GM19193 (cell line): ENCODE data around the gene CWF19L2.

Source experiments
- POLR2A ChIP-seq: IDR thresholded peaks from 4 replicates; pipeline ENCODE4 v1.6.1; 2011; ENCODE audit not compliant: insufficient read depth, insufficient read length; ENCODE audit errors: extremely low read depth

The CWF19L2 gene

GRCh38 chr11:107453594-107454286 lies 3.9 kb downstream of the CWF19L2 start:
- no peak for TF ChIP-seq POLR2A

DNA sequence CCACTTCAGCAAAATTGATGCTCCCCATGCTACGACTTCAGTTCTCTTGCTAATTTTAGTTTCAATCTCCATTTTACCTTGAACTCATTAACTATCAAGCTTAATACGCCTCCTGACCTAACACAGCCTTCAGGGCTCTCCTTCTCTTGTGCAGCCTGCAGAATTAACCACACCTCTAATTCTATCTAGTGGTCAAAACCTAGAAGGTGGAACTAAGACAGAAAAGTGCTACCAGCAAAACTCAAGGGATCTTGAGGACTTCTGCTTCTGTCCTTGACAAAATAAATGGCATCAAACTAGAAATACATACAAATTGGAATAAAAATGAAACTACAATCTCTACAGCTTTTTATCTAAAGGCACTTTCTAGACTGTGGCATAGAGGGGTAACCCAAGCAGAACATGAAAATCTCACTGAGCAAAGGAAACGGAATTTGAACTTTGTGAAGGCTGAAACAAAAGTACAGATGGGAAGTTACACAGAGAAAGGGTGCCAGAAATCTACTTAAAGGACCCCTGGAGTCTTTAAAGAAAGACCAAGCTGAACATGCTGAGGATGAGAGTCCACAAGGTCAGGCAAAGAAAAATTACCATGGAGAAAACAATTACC lies 10.7 kb downstream of the CWF19L2 start:
- TF ChIP-seq POLR2A = no peak

DNA sequence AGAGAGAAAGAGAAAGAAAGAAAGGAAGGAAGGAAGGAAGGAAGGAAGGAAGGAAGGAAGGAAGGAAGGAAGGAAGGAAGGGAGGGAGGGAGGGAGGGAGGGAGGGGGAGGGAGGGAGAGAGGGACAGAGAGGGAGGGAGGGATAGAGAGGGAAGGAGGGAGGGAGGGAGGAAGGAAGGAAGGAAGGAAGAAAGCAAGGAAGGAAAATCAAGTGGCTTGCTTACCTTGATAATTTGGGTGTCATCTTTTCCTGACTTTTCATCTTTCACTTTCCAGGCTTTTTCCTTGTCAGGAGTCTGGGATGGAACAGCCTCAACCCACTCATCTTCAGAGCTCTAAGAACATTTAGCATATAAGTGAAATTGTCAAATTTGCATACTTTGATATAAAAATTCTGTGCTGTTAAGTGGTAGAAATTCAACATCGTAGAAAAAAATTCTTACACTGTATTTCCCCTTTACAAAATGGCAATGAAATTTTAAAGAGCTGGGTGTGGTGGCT lies 14.9 kb downstream of the CWF19L2 start:
- no peak for TF ChIP-seq POLR2A

- no peak for TF ChIP-seq POLR2A
These were observed 17.9 kb downstream of the CWF19L2 start for GRCh38 chr11:107439586-107440167.

GRCh38 chr11:107438148-107438547 lies 19.5 kb downstream of the CWF19L2 start:
- TF ChIP-seq POLR2A = no peak

DNA sequence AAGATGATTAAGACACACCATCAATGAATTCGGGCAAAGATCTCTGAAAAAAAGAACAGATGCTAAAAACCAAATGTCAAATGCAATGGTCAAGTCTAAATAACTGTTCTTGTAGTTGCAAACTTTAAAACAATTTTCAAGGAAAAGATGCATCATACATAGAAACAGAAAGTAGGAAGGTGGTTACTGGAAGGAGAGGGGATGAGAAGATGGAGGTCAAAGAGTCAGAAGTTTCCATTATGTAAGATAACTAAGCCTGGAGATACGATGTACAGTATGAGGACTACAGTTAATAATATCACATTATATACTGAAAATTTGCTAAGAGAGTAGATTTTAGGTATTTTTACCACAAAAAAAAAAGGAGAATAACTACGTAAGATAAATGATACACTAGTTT lies 27.1 kb downstream of the CWF19L2 start:
- TF ChIP-seq POLR2A = no peak

- TF ChIP-seq POLR2A = no peak
These were observed 29.9 kb downstream of the CWF19L2 start for GRCh38 chr11:107427569-107428180.

DNA sequence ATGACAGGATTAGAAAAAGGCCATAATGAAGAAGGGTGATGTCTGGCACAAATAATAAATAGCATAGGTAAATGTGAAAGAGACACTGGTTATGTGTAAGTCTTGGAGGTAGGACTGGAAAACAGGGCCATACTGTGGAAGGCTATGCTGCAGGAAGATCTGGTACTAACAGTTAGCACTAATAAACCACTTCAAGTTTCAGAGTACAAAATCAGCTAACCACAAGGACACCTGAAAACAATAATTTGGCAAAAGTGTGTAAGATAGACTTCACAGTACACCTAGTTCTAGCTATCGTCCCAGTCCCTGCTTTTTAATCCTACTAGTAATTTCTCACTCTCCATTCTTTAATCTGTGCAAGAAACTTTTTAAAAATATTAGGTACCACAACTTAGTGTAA lies 44.3 kb downstream of the CWF19L2 start:
- no peak for TF ChIP-seq POLR2A

GRCh38 chr11:107408762-107409211 lies 48.8 kb downstream of the CWF19L2 start:
- no peak for TF ChIP-seq POLR2A

DNA sequence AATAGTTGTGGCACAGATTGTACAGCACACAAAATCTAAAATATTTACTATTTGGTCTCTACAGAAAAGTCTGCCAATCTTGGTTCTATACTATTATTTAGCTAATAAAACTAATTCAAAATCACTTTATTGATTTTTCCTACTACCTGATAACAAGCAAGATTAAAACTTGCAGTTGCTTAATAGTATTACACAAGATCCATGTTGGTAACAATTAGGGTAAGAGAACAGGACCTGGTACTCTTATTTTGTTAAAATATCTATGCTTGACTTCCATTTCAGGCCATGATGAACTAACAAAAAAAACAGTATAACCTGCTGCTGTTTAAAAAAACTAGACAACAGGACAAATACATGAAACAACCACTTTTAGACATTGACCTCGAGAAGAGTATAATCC lies 52.4 kb downstream of the CWF19L2 start:
- no peak for TF ChIP-seq POLR2A

- TF ChIP-seq POLR2A = no peak
These were observed 60.3 kb downstream of the CWF19L2 start for GRCh38 chr11:107397357-107397756.

- TF ChIP-seq POLR2A = no peak
These were observed 65.0 kb downstream of the CWF19L2 start for GRCh38 chr11:107392611-107393010.

- TF ChIP-seq POLR2A = no peak
These were observed 70.0 kb downstream of the CWF19L2 start for GRCh38 chr11:107387666-107388065.

DNA sequence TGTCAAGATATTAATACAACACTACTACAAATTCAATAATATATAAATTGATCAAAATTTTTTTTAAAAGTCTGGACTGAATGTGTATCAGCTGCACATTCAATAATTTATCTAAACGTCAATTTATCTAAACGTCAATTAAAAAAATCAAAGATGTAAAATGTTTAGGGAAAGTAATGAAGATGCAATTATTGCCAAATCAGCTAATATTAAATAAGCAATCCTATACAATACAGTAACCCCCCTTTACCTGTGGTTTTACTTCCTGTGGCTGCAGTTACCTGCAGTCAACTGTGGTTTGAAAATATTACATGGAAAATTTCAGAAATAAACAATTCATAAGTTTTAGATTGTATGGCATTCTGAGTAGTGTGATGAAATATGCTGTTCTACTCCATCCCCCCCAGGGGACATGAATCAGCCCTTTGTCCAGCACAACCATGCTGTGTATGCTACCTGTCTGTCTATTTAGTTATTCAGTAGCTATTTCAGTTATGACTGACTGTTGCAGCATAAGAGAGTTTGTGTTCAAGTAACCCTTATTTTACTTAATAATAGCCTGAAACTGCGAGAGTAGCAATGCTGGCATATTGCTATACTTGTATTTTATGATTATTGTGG lies 72.2 kb downstream of the CWF19L2 start:
- no peak for TF ChIP-seq POLR2A
